Activated CD8-positive, alpha-beta memory T cell treated with anti-CD3 and anti-CD28 coated beads, Interleukin-2, amount 50 U/mL, for 4 hours (primary cell): ENCODE results near the gene TGFBR3.

Experiments
- DNase-seq: peaks from one replicate; pipeline ENCODE4 v3.0.0-alpha.2; 2020

The TGFBR3 gene

DNA sequence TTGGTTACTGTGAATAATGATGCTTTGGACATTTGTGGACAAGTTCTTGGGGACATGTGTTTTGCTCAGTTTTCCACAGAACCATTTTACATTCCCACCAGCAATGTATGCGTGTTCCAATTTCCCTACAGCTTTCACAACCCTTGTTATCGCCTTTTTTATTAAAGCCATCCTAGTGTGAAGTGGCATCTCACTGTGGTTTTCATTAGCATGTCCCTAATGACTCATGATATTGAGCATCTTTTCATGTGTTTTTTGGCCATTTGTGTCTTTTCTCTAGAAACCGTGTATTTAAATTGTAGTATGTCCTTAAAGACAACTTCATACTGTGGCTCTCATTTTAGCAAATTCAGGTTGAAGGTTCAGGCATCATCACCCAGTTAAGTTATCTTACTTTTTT is 132.1 kb downstream of the TGFBR3 start:
- DNase-seq: no peak

DNA sequence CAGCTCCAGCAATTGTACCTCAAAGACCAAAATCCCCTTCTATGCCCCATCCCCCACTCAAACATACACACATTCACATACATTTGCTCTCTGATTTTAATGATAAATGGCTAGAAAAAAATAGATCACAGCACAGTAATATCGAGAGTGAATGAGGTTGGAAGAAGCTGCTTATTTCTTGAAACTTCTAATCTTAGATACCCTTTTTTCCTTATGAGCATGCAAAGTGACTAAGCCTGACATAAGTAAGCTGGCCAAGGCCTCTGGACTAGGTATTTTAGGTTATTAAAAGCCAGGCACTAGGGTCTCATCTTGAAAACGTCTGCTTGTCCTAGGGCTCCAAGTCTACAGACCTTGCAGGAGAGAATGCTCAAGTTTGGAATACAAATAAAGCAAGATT is 133.6 kb downstream of the TGFBR3 start:
- DNase-seq: no peak

DNA sequence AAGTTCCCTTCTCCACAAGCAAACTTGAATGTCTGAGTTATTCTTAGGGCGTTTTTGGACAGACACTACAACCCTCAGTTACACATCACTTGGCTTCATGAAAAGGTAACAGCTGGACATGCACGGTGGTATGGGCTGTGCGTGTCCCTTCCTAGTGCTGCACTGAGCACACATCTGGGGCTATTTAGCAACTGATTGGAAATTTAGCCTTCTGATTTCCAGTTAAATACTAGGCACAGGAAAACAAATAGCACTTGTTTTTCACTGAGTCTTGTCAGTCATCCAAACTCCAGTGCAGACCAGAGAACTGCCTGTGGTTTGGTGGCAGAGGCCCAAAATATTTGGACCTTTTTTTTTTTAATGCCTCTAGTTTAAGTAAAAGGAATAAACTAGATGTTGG is 134.7 kb downstream of the TGFBR3 start:
- DNase-seq: no peak

DNA sequence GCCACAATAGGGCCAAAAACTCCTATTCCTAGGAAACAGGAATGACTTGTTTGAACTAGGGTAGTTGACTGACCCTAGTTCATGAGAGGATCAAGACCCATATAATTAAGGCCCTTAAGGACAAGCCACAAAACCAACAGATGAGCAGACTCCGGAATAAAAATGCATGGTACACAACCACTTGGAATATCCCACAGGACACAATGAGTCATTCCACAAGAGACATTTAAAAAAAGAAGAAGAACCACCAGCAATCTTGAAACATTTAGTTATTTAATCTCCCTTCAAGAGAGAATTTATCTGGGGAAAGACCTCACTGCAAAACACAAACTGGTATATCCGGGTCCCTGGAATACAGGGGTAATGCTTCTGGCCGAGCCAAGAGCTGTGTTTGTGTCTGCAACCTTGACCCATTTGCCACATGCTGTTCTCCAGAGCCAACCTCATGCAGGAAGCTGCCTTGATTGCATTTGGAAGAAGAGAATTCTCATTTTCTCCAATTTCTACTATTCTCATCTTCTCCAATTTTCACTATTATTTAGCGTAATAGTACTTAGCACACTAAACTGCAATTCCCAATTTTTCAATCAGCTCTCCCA is 135.5 kb downstream of the TGFBR3 start:
- no peak for DNase-seq

DNA sequence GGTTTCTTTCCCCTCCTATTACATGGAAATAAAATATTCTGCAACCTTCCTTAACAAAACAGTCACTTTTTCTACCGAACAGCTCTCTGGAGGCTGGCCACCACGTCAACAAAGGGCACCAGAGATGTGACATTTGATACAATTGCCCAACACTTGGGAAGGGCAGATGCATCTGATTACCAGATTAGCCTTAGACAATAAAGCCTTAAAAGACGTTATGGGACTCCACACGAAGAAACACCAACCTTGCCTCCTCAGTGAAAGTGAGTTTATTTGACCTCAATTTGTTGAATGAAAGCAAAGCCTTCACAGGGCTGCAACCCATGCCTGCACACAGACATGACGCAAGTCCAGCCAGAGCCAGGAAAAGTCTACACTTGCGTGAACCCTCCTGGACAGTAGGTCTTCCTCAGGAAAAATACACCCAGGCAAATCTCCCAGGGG is 136.1 kb downstream of the TGFBR3 start:
- no peak for DNase-seq

DNA sequence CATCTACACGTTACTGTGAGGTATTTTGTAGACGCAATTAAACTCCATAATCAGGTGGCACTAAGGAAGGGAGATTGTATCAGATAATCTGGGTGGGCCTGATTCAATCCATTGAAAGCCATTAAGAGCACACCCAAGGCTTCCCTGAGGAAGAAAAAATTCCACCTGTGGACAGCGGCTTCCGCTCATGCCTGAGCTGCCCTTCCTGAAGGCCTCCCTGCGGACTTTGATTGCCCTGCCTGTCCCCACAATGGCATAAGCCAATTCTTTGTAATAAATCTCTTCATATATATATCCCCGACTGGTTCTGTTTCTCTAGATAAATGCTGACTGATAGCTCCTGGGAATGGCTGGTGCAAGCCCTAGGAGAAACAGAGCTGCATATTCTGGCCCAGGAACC is 138.3 kb downstream of the TGFBR3 start:
- DNase-seq: no peak

DNA sequence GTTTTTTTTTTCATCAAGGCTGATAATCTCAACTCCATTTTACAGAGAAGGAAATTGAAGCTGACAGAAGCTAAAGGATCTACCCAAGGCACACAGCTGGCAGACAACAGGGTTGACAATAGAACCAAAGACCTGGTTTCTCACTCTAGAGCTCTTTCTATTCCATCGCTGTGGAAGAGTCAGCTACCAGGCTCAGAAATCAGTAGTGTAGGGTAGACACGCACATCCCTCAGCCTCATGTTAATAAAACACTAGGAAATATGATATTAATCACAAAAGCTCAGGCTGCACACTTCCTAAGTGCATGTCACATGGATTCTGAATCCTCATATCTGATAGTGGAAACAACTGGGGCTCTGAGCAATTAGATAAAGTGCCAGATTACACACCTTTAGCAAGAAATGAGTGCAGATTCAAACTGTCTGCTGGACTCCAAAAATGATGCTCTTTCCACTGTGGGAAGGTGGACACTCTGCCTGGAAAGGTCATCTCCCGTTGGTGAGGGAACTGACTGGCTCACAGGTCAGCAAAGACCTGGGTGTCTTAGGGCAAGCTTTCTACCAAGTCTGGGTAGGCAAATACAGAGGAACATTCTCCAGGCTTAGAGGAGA is 139.1 kb downstream of the TGFBR3 start:
- no peak for DNase-seq

DNA sequence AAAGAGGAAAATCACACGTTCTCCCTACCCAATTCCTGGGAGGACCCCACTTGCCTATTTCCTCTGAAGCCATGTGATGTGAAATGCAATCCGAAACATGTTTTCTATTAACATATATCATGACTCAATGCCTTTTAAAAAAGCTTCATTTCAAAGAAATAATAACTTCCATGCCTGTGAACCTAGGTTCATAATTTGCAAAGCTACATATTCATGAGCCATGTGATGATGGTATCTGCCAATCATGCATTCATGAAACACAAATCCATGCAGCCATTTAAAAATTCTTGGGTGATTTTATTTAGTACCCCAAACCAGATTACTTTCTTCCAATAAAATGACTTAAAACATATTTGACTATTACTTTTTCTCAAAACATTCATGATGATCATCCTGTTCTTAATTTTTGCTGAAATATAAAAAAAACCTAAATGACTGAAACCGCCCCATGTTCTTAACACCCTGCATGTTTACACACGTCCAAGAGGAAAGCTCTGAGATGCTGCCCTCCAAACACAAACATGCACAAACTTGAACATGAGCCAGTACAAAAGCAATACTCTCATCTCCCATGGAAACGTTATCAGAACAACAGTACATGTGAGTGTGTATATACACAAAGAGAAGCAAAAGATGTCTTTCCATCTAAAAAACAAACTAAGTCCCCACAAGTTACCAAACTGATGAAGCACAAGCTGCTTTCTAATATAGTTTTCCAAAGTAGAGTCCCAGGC is 140.1 kb downstream of the TGFBR3 start:
- DNase-seq: no peak

DNA sequence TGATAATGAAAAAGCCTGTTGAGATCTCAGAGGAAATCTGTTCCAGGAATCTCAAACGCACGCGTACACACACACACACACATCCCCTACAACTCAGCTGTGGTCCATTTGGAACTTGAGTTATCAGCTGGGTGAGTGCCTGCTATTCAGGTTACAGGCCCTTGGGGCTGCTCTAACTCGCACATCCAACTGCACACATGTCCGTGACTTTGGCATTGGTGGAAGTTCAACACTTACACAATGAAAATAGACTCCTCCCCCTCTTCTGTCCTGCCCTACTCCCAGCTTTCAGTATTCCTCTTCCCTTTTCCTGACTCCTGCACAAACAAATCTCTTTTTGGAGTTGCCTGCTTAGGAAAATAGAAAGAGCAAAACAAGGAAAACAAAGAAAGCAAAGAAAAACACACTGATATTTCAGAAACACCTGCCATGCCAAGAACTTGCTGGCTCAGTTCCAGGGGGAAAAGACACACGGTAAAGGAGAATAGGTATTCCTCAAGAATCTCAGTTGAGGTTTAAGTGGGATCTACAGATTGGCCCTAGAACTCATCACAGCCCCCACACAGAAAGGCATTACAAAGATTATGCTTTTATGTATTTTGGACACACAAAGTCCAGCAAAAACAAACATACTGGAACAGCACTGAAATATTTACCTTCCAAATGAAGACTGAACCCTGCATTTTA is 140.9 kb downstream of the TGFBR3 start:
- DNase-seq: no peak

DNA sequence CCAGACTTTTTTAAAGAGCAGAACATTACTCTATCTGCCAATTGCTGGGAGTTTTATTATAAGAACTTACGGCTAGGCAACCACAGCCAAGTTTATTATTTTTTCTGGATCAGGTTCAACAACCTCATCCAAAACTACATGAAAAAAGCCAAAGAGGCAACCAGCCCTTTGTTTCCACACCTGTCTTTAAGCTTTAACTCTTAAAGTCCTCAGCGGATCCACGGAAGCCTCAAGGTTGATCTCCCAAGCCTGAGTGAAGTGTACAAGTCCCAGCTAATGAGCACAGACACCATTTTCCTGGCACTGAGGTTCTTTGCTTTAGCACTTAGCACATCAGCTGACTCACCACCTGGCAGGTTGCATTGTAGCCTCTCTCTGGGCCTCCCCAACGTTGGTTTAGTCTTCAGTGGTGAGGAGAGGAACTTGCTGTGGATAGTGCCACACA is 143.1 kb downstream of the TGFBR3 start:
- no peak for DNase-seq

DNA sequence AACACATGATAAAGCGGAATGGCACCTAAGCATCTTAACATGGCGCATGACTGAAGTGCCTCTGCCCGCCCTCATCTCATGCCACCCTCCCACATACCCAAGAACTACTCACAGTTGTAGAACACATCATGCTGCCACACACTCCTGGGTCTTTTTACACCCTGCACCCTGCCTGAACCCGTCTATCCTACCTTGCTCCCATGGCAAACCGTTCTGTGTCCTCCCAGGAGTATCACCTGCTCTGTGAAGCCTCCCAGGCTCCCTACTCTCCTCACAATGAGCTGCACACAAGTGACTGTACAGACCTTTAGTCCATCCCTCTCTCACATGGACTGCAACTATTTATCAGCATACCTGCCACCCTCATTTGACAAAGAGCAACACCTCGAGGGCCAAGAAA is 144.0 kb downstream of the TGFBR3 start:
- no peak for DNase-seq

DNA sequence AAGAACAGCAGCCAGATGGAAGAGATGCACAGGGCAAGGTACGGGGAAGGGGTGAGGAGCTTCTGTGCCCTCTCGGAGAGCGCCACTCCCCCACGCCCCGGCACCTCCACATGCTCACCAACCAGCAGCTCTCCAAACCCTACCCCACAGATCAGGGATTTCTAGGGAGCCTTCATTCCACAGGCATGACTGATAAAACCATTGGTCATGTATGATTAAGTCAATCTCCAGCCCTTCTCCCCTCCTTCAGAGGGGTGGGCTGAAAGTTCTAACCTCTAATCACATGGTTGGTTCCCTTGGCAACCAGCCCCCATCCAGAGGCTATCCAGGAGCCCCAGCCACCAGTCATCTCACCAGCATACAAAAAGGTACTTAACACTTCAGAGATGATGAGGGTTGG is 144.7 kb downstream of the TGFBR3 start:
- DNase-seq: no peak

DNA sequence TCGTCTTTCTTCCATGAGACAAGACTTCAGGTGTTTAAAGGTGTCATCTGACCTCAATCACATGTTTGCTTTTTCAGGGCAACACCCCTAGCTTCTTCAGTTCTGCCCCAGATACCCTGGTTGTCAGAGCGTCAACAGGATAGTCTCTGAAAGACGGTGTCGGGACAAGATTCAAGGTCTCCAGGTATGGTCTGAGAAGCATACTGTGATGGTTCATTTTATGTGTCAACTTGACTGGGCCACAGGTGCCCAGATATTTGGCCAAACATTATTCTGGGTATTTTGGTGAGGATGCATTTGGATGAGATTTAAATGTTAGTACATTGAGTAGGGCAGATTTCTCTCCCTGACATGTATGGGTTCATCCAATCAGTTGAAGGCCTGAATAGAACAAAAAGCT is 148.3 kb downstream of the TGFBR3 start:
- no peak for DNase-seq

DNA sequence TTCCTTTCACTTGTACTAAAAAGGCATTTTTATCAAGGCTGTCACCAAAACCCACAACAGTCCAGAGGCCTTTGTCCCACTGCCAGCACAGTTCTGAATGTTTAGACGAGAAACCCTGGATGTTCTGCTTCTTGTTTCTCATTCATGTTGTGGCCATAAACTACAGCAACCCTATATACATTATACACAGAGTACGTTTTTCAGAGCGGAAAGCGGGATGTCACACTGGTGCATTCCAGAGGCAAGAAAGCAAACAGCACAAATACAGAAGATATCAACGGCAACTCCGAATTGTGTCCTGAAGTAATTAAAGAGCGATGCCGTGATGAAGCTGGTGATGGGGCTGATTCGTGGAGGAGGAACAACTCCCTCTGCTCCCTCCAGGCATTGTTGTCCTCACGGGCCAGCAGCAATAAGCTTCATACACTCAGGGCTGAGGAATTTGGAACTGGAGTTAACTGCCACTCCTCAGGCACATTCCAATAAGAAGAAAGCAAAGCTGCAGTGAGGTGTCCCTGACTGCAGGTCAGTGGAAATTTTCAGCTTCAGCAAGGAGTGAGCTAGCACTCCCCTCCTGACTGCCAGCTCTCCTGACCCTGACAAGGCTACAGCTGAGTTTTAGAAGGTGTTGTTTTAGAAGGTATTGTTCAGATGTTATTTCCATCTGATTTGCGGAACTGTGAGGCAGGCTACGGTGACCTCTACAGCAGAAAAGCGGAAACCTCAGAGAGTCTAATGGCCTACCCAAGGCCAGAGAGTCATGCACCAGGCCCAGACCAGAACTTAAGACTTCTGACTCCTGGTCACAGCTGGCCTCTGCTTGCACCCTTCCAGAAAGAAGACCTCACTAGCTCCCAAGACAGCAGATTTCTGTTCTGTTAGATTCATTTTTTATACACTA is 149.0 kb downstream of the TGFBR3 start:
- DNase-seq: no peak

DNA sequence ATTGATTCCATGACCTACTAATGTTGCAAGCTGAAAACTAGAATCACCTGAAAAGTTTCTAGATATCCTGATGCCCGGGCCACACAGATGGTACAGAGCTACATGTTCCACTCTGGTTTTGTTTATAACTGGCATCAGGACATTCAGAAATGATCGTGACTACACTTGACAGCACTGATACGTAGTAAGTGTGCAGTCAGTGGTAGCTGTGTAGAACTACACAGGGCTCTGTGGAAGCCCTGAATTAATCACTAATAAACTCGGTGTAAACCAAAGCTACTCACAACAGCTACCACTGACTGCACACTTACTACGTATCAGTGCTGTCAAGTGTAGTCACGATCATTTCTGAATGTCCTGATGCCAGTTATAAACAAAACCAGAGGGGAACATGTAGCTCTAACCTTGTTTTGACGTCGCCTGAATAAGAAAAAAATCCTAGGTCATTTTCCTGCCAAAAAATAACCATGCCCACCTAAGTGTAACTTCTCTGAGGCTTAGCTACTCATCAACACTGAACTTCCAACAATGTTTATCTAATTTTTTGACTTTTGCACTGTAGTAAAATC is 149.7 kb downstream of the TGFBR3 start:
- no peak for DNase-seq

DNA sequence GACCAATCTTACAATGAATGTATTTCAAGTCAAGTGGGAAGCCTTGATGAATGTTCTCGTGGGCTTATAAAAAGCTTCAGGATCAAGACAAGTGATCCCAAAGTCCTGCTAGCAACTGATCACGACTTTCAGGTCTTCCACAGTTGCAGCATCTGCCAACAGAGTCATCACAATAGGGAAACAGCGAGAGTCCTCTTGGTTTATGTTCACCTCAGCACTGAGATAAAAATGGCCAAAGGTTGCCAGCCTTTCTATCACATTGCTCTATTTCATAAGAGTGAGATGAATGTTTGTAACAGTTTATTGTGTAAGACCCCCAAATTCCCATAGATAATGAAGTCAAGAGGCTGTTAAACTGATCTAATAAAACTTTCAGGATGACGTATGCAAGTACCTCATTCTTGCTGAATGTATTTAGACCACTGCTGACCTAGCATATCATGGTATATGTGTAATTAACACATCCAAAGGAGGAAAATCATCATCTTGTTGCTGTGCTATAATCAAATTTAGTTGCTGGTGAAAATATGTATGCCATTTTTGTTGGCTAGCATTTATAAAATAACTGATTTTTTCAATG is 150.6 kb downstream of the TGFBR3 start:
- DNase-seq: no peak

DNA sequence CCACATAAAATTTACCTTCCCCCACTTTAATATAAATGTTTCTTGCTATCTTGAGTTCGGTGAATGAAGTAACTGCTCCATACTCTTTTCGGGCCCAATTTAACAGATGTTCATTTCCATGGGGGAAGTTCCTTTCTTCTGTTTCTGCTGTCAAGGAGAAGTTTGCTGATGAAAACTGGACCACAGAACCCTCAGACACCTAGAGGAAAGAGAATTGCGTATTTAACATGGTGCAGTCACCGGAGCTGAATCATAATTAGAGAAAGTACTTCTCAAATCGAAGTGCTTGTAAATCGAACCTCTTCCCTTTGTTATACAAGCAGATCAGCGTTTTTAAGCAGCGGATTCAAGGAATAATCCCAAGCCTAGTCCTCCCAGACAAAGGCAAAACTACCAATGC is 151.2 kb downstream of the TGFBR3 start:
- DNase-seq: no peak

DNA sequence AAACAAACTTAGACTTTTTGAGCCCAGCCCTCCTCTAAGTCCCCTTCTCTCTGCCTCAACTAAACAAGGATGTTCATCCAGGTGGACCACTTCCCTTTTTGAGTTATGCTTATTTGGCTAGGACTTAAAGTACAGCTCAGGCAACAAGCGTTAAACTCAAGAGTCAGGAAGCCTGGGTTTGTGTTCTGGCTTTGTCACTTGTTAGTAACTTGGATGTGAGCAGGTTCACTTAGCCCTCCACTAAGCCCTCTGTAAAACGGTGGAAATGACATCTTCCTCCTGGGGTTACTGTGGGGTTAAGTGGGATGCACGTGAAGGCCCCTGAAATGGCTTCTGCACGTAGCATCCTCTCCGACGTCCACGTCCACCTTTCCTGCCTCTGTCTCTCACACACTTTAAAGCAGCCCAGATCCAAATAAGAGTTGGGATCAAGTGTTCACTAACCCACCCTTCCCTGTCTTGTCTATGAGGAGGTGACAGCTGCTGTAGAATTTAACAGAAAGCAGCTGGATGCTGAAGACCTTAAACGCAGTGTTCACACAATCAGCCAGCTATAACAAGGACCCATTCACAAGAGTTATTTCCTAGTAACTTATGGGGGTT is 152.7 kb downstream of the TGFBR3 start:
- DNase-seq: no peak

DNA sequence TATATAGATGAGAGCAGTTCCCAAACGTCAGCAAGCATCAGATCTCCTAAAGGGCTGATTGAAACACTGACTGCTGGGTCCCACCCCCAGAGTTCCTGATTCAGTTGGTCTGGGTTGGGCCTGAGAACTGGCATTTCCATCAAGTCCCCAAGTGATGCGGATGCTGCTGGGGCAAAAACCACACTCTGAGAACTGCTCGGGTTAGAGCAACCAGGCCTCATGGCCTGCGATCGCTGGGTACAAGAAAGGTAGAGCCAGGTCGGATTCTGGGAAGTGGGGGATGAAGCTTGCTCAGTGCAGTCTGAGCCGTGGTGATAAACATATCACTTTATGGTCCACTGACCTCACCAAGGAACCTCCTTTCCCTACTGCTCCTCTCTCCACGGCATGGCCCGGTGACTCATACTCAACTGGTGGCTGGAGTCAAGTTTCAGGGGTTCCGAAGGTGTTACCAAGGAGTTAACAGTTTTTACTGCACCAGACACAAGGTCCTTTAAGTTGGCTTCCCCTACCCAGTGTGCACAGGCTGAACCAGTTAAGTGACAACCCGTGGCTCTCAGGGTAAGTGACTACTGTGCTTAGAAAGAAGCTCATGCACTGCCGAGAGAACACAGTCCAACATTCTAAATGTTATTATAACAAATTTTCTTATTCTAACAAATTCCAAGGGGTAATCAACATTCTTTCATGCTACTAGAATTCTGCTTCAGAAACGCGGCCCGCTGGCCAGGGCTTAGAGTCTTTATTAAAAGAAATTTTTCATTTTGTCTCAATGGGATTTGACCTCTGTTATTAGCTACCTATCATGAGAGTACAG is 153.5 kb downstream of the TGFBR3 start:
- peak; percentile 18 for DNase-seq

DNA sequence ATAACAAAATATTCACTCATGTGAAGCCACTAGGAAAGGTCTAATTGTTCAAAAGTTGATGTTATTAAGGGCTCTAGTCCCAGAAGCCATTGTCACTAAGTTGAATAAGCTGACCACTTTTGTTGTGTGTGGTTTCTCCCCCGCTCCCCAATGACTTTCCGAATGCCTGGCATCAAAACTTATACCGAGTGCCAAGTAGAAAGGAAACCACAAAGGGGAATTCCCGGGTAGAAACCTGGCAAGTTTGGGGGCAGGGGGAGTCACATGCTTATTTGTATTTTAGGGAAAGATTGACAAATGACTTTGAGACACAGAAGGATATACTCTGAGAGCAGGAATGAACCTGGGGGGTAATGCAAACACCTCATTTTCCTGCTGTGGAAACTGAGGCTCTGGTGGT is 154.1 kb downstream of the TGFBR3 start:
- peak; percentile 36 for DNase-seq
